Body of pancreas (tissue), 4 donors: ENCODE measurements around the gene DMD. TPM values are rescaled to one million over a fixed set of nuclear protein-coding genes. Genes with fewer than 3 reads are reported as not detected.

Experiments
- ATAC-seq: fragments of 150-250 bp; one replicate; pipeline ENCODE4 v1.9.1; 2016
- DNase-seq, 4 donors: peaks; one replicate each; pipeline ENCODE4 v3.0.0-alpha.2; 2019
- H3K27ac ChIP-seq, 4 donors: fragments of 200-600 bp; sonication (generic); 1 replicate in 3 of 4; 2 replicates in 1 of 4; pipeline versions ENCODE4 v1.5.1 to v1.6.1; 2016 to 2019; ENCODE audit warnings: mild to moderate bottlenecking in 1 of 4, mixed read lengths in 1 of 4, moderate library complexity in 1 of 4
- H3K27me3 ChIP-seq, 2 donors: fragments of 200-600 bp; sonication (generic); one replicate each; pipeline ENCODE4 v1.6.0; 2016; ENCODE audit warnings: mild to moderate bottlenecking in 1 of 2
- H3K36me3 ChIP-seq, 2 donors: fragments of 200-600 bp; sonication (generic); replicated peaks in 1 of 2; 2 replicates each; pipeline ENCODE4 v1.5.1; 2016; ENCODE audit warnings: low read depth in 2 of 2; ENCODE audit not compliant: insufficient read depth in 1 of 2
- H3K4me1 ChIP-seq: fragments of 200-600 bp; sonication (generic); one replicate; pipeline ENCODE4 v1.6.0; 2016
- H3K4me3 ChIP-seq, 2 donors: fragments of 200-600 bp; sonication (generic); 1 replicate in 1 of 2; 2 replicates in 1 of 2; pipeline ENCODE4 v1.5.1; 2016 to 2019
- H3K9me3 ChIP-seq, 3 donors: fragments of 200-600 bp; sonication (generic); 1 replicate in 2 of 3; 2 replicates in 1 of 3; pipeline ENCODE4 v1.5.1; 2016
- CTCF ChIP-seq, 7 experiments: fragments of 450-650 bp in 4 of 7; fragments of 200-600 bp in 3 of 7; sonication (generic) in 3 of 7; IDR thresholded peaks; one replicate each; pipeline ENCODE4 v1.5.1; 2016 to 2019; ENCODE audit warnings: antibody characterized with exemption in 7 of 7
- POLR2A ChIP-seq, 3 donors: fragments of 450-650 bp; IDR thresholded peaks; one replicate each; pipeline ENCODE4 v1.6.1; 2016; ENCODE audit warnings: antibody characterized with exemption in 3 of 3, mild to moderate bottlenecking in 2 of 3
- WGBS, 2 donors: methylation state at CpG; one replicate each; pipeline ENCODE4 v1.1.5; 2017; 5-methylcytosine and 5-hydroxymethylcytosine counted together
- intact Hi-C: fragments of 100-400 bp; cut with DNase I; formaldehyde crosslinking; loops from one replicate; pipeline ENCODE4 v1.15.1; 2023
- total RNA-seq, 2 donors: library from RNA; depleted of rRNA; stranded (reverse); fragments of >200 nt; gene quantifications; one replicate each; pipeline ENCODE4 v1.1.0, GENCODE V29; 2016

Gene DMD
- total RNA-seq, 2 donors from 2014 or later = 28.5 to 38.6 TPM

GRCh38 chrX:32851556-32851955 is 359.8 kb downstream of the DMD start:
- WGBS, 2 donors = 73 to 75% methylated on average over 4 of the region's 5 CpGs
- Histone ChIP-seq H3K4me1 (no peaks in the 10 kb centered on the region), H3K27me3 (no peaks in the 10 kb centered on the region), H3K36me3 (no peaks in the 10 kb centered on the region), H3K9me3 (peaks cover 0 to 2% (median 0%) of the 10 kb centered on the region in 3 donors), H3K27ac (no peak overlapping the region), H3K4me3 (no peak overlapping the region)
- ATAC-seq (no peak), DNase-seq (no peak)
- intact Hi-C loops = no loop called here
- TF ChIP-seq CTCF (IDR thresholded peaks at IDR 0.05) = no peak
- TF ChIP-seq POLR2A (IDR thresholded peaks at IDR 0.05) = no peak

- Histone ChIP-seq H3K36me3 (no peaks in the 10 kb centered on the region), H3K27ac (no peak overlapping the region), H3K27me3 (no peaks in the 10 kb centered on the region), H3K9me3 (peaks cover 0 to 2% (median 0%) of the 10 kb centered on the region in 3 donors), H3K4me3 (no peak overlapping the region), H3K4me1 (no peaks in the 10 kb centered on the region)
- TF ChIP-seq POLR2A (IDR thresholded peaks at IDR 0.05) (no peak), CTCF (IDR thresholded peaks at IDR 0.05) (no peak)
- ATAC-seq (no peak), DNase-seq (no peak)
- 75 to 80% methylated on average over 5 of the region's 5 CpGs for WGBS, 2 donors
- intact Hi-C loops = no loop called here
Observed at GRCh38 chrX:32847921-32848320, 363.4 kb downstream of the DMD start.

- no peak overlapping the region for H3K4me3 ChIP-seq
- no peaks in the 10 kb centered on the region for H3K27me3 ChIP-seq
- H3K9me3 ChIP-seq = no peaks in the 10 kb centered on the region
- no peak for TF ChIP-seq CTCF (IDR thresholded peaks at IDR 0.05)
- no peak for TF ChIP-seq POLR2A (IDR thresholded peaks at IDR 0.05)
- H3K36me3 ChIP-seq = no peaks in the 10 kb centered on the region
- 89 to 94% methylated on average over 4 of the region's 4 CpGs for WGBS, 2 donors
- DNase-seq (no peak), ATAC-seq (no peak)
- H3K27ac ChIP-seq = no peak overlapping the region
- H3K4me1 ChIP-seq = no peaks in the 10 kb centered on the region
- intact Hi-C loops = no loop called here
Observed at GRCh38 chrX:32842053-32842452, 369.3 kb downstream of the DMD start.

DNA sequence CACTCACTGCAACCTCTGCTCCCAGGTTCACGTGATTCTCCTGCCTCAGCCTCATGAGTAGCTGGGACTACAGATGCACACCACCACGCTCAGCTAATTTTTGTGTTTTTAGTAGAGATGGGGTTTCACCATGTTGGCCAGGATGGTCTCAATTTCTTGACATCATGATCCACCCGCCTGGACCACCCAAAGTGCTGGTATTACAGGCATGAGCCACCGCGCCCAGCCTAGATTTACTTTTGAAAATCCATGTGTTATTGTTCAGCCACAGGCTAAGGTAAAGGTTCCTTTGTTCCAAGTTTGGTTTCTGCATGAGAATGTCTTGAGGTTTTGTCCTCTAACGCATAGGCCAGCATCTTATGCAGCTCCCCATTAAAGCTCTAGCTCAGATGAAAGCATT is 371.6 kb downstream of the DMD start:
- no peaks in the 10 kb centered on the region for H3K36me3 ChIP-seq
- WGBS, 2 donors = 88 to 89% methylated on average over 5 to 6 of the region's 6 CpGs
- intact Hi-C loops = no loop called here
- no peak overlapping the region for H3K4me3 ChIP-seq
- H3K27me3 ChIP-seq = no peaks in the 10 kb centered on the region
- no peak for DNase-seq
- no peak overlapping the region for H3K27ac ChIP-seq
- no peaks in the 10 kb centered on the region for H3K9me3 ChIP-seq
- no peaks in the 10 kb centered on the region for H3K4me1 ChIP-seq
- ATAC-seq = no peak
- no peak for TF ChIP-seq POLR2A (IDR thresholded peaks at IDR 0.05)
- TF ChIP-seq CTCF (IDR thresholded peaks at IDR 0.05) = no peak

- TF ChIP-seq CTCF (IDR thresholded peaks at IDR 0.05) (no peak), POLR2A (IDR thresholded peaks at IDR 0.05) (no peak)
- no peak for ATAC-seq
- Histone ChIP-seq H3K27ac (no peak overlapping the region), H3K9me3 (no peaks in the 10 kb centered on the region), H3K4me3 (no peak overlapping the region), H3K4me1 (no peaks in the 10 kb centered on the region), H3K36me3 (no peaks in the 10 kb centered on the region), H3K27me3 (peaks cover 0 to 3% of the 10 kb centered on the region in 2 donors)
- WGBS, 2 donors = 70 to 94% methylated on average over 2 of the region's 2 CpGs
- no peak for DNase-seq
- intact Hi-C loops = no loop called here
Observed at GRCh38 chrX:32825009-32825408, 386.3 kb downstream of the DMD start.
